ENCODE data around the gene AKAP13.

DNA sequence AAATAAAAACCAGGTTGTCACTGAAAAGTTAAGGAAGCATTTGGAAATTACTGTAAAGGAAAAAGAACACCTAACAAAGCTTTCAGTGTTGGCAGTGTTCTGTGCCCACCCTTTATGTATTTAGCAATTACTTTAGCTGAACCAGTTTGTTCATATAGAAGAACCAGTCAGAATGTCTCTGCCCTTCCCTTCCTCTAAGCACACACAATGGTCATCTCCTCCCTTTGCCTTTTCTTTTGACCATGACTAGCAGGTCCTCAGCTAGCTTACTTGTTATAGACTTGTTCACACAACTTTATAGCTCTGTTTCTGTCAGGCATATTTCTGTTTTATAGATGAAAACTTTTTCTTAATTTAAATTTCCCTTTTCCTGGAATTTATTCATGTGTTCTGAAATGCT, 59.6 kb downstream of the AKAP13 start:
- no peak for TF ChIP-seq POLR2A (IDR thresholded peaks at IDR 0.05)
- TF ChIP-seq, protein P1, sequence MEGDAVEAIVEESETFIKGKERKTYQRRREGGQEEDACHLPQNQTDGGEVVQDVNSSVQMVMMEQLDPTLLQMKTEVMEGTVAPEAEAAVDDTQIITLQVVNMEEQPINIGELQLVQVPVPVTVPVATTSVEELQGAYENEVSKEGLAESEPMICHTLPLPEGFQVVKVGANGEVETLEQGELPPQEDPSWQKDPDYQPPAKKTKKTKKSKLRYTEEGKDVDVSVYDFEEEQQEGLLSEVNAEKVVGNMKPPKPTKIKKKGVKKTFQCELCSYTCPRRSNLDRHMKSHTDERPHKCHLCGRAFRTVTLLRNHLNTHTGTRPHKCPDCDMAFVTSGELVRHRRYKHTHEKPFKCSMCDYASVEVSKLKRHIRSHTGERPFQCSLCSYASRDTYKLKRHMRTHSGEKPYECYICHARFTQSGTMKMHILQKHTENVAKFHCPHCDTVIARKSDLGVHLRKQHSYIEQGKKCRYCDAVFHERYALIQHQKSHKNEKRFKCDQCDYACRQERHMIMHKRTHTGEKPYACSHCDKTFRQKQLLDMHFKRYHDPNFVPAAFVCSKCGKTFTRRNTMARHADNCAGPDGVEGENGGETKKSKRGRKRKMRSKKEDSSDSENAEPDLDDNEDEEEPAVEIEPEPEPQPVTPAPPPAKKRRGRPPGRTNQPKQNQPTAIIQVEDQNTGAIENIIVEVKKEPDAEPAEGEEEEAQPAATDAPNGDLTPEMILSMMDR (IDR thresholded peaks at IDR 0.05), result no peak

Data from ovary (tissue), 3 donors.